Measurements from ENCODE around the gene WSB1.
"Not testable (repeated sequence)": the region's sequence is repeated elsewhere in the genome, so short reads cannot be mapped to it uniquely, and the experiment has no call there.

WSB1 gene

GRCh38 chr17:27293898-27294688 is at the start of gene WSB1:
Gene WSB1 (plus strand): TSS chr17:27294114. CDS start chr17:27294396, 282 bp downstream.
- peak within 1 kb of the TSS; percentile 97 for H3K4me3 ChIP-seq (ENCODE audit: low read depth, low read length)

- no peak overlapping the region for H3K4me3 ChIP-seq (ENCODE audit: low read depth, low read length)
Observed at GRCh38 chr17:27244491-27245223, 49.3 kb upstream of the WSB1 start.

DNA sequence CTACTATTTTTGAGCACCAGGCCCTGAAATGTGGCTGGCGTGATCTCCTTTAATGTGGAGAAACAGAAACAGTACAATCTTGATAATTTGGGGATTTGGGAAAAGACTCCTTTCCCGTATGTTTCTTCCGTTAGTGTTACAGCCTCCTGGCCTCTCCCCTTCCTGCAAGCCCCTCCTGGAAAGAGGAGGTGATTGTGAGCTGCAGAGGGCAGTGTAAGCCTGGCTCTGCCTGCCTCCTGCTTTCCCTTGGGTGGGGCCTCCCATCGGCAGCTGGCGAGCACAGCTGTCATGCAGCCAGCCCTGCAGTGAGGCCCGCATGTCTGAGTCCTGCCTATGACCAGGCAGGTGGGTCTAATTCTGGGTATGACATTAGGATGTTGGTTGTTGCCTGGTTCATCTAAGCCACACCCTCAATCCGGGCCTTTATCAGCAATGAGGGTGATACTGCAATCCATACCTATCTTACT is 48.7 kb upstream of the WSB1 start:
- no peak overlapping the region for H3K4me3 ChIP-seq (ENCODE audit: low read depth, low read length)

DNA sequence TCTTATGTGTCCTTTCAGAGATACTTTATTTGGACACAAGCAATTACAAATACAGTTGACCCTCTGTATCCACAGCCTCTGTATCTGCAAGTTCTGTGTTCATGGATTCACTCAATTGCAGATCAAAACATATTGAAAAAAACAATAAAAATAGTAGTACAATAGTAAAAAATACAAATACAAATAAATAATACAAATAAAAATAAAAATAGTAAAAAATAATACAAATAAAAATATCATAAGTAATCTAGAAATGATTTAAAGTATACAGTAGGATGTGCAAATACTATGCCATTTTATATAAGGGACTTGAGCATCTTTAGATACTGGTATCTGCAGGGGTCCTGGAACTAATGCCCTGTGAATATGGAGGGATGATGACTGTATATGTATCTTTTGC is 47.4 kb upstream of the WSB1 start:
- no peak overlapping the region for H3K4me3 ChIP-seq (ENCODE audit: low read depth, low read length)

GRCh38 chr17:27247071-27247957 is 46.6 kb upstream of the WSB1 start:
- no peak overlapping the region for H3K4me3 ChIP-seq (ENCODE audit: low read depth, low read length)

DNA sequence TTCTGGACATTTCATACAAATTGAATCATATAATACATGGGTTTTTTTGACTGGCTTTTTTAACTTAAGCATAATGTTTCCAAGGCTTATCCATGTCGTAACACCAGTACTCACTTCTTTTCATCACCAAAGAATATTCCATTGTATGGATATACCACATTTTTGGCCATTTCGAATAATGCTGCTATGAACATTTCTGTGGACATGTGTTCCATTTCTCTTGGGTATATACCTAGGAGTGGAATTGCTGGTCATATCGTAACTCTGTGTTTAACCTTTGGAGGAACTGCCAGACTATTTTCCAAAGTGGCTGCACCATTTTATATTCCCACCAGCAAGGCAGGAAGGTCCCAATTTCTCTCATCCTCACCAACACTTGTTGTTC is 46.0 kb upstream of the WSB1 start:
- no peak overlapping the region for H3K4me3 ChIP-seq (ENCODE audit: low read depth, low read length)

DNA sequence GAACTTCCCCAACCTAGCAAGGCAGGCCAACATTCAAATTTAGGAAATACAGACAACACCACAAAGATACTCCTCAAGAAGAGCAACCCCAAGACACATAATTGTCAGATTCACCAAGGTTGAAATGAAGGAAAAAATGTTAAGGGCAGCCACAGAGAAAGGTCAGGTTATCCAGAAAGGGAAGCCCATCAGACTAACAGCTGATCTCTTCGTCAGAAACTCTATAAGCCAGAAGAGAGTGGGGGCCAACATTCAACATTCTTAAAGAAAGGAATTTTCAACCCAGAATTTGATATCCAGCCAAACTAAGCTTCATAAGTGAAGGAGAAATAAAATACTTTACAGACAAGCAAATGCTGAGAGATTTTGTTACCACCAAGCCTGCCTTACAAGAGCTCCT is 43.1 kb upstream of the WSB1 start:
- H3K4me3 ChIP-seq (ENCODE audit: low read depth, low read length), result not testable (repeated sequence)

DNA sequence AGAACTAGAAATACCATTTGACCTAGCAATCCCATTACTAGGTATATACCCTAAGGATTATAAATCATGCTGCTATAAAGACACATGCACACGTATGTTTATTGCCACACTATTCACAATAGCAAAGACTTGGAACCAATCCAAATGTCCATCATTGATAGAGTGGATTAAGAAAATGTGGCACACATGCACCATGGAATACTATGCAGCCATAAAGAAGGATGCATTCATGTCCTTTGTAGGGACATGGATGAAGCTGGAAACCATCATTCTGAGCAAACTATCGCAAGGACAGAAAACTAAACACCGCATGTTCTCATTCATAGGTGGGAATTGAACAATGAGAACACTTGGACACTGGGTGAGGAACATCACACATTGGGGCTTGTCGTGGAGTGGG is 39.1 kb upstream of the WSB1 start:
- not testable (repeated sequence) for H3K4me3 ChIP-seq (ENCODE audit: low read depth, low read length)

DNA sequence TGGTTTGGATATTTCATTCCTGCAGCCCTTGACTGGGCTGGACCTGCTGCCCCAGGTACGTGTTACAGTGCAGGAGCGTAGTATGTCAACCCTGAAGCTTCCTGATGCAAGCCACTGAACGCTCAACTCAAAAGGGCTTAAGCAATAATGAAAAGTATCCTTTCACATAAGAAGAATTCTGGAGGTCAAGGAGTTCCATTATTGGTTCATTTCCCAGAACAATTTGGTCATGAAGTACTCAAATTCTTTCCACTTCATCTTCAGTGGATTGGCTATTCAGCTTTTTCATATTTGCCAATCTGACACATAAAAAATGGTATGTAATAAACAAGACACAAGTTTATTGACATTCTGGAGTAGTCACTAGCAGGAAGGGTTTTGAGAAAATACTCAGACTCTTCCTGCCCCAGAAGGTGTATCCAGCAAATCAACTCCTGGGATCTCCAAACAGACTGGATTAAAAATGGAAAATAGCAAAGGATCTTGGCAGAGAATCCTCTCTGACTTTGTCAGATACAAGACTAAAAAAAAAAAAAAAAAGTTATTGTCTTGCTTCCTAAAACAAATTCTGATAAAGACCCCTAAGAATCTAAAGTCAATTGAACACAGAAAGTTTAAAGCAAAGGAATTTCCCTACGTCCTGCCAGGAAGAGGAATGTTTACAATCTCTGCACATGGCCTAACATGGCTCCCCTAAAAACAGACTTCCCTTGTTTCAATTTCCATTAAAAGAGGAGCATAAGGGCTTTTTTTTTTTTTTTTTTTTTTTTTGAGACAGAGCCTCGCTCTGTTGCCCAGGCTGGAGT is 37.5 kb upstream of the WSB1 start:
- no peak overlapping the region for H3K4me3 ChIP-seq (ENCODE audit: low read depth, low read length)

DNA sequence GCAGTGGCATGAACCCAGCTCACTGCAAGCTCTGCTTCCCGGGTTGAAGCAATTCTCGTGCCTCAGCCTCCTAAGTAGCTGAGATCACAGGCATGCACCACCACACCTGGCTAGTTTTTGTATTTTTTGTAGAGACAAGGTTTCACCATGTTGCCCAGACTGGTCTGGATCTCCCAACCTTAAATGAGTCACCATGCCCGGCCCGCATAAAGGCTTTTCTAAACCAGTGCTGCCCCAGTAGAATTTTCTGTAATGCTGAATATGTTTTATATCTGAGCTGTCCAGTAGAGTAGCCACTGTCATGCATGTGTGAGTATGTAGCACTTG is 36.9 kb upstream of the WSB1 start:
- no peak overlapping the region for H3K4me3 ChIP-seq (ENCODE audit: low read depth, low read length)

DNA sequence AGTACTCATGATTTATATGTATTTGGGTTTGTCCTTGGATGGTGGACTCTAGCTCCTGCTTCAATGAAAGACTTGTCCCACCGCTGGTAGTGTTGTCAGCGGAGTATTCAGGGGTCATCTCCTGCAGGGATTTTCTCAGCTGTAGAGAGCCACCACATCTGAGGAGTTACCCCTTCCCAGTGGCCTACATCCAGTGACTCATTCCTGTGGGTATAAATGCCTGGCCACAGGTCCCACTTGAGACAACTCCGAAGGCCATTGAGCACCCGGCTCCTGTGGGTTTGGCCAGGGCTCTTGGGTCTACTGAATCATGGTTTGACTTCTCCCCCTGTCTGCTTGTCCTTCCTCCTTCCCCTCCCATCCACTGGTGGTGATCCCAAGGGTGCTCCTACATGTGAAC is 34.6 kb upstream of the WSB1 start:
- no peak overlapping the region for H3K4me3 ChIP-seq (ENCODE audit: low read depth, low read length)

DNA sequence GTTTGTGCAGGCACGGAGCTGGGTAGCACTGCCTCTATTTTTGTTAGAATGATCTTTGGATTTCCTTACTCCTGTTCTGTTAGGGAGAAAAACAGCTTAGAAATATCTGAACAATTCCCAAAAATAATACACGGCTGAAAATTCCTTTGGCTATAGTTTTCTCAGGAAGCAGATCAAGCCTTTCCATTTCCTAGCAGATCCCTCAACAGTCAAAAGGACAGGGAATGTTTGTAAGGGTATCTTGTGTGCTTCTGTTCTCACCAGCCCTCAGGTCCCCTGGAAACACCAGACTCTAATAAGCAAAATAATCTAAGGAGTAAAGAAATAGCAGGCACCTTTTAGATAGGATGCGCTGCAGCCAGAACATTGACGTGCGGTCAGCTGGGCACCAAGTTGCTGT is 30.5 kb upstream of the WSB1 start:
- no peak overlapping the region for H3K4me3 ChIP-seq (ENCODE audit: low read depth, low read length)

- no peak overlapping the region for H3K4me3 ChIP-seq (ENCODE audit: low read depth, low read length)
Observed at GRCh38 chr17:27264068-27264812, 29.7 kb upstream of the WSB1 start.

DNA sequence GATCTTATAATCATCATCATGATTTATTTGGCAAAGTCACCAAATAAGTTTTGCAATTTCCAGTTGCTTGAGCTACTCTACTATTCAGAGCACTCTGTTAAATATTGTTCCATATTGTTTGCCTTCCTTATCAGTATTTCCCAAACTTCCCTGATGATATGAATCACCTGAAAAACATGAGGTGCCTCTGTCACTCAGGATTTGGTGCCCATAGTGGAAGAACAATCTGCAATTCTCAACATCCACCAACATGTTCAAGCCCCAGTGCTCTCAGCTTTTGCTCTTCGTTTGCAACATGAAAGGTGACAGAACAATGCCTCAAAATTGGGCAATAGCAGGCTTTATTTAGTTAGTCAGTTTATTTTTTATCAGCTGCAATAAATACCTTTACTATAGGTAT is 28.6 kb upstream of the WSB1 start:
- H3K4me3 ChIP-seq (ENCODE audit: low read depth, low read length), result no peak overlapping the region

DNA sequence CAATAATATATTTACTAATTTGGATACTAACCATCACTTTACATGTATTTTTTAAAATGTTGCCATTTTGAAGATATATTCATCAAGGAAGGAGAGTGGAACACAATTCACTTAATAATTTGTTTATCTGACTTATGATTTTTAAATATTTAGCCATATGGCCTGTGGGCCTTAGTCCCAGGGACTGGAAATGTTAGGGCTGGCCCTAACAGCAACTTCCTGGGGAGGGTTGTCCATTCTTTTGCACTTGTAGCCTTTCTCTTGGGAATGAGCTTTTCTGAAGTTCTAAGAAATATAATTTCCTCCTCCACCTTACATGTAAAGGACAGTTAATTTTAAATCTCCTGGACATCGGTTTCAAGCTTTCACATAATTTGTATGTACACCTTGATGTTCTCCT is 27.7 kb upstream of the WSB1 start:
- no peak overlapping the region for H3K4me3 ChIP-seq (ENCODE audit: low read depth, low read length)

DNA sequence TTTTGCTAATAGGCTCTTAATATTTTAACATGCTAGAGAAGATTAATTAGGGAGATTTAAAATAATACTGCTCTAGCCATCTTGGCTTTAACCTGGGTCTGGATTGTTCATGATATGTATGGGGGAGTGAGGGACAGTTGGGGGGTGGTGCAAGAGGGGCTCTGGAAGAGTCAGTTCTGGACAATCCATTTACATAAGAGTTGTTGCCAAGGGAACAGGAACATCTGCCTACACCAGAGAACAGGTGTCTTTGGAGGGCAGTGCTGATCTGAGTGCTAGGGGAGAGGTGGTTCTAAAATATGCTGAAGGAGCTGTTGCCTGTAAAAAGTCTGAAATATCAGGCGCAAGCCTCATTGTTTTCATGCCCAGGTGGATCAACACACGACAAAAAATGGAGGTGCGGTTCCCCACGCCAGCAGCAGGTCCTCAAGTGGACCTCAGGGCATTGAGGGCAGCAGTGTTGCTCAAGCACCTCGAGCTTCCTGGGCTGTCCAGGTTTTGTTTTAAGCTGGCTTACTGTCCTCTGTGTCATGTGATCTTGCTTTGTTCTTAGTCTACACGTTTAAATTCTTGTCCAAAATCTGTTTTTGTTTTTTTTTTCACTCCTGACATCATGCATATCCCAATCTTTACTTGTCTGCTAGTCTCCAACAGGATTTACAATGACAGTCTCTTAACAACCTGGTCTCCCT is 25.4 kb upstream of the WSB1 start:
- H3K4me3 ChIP-seq (ENCODE audit: low read depth, low read length), result no peak overlapping the region

DNA sequence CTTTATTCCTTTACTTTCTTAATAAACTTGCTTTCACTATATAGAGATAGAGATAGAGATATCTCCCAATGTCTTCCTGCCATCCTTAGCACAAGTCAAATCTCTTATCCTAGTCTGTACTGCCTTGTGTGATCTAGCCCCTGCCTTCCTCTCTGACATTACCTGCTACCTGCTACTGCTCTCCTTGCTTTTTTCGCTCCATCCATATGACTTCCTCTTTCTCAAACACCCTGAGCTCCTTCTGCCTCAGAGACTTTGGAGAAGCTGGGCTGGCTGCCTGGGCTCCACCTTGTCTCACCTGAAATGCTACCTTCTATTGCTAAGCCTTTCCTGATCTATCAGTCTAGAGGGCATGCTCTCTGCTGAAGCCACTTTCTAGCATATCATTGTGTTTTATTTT is 24.7 kb upstream of the WSB1 start:
- H3K4me3 ChIP-seq (ENCODE audit: low read depth, low read length), result no peak overlapping the region

DNA sequence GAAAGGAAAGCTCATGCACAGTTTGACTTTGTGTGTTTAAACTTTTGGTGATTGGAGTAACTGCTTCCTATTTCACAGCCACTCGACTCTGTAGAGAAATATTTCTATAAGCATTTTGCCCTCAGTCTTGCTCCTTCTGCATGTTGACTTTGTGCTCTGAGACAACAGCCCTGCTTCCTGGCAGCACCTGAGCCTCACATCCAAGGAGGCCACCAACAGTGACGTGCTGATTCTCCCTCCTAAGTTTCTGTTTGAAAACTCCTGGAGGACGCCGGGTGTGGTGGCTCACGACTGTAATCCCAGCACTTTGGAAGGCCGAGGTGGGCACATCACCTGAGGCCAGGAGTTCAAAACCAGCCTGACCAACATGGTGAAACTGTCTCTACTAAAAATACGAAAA is 23.9 kb upstream of the WSB1 start:
- no peak overlapping the region for H3K4me3 ChIP-seq (ENCODE audit: low read depth, low read length)

DNA sequence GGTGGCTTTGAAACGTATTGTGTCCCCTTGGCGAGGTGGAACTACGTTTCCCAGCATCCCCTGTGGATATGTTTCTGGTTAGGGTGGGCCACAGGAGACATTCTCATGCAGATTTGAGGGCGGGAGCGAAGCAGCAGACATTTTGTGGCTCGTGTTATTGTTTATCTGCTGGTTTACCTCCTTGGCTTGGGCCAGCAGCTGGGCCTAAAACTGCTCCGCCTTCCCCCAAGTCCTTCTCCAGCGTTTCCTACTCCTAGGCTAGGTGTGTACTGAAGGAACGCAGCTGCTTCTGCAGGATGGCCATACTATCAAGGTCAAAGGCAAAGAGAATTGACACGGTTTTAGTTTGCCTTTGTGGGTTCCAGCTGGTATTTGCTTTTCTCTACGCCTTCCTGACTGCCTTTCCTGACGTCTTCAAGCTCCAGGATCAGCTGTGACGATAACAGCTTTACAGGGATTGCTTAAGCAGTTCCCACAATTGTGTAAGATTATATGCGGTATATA is 17.2 kb upstream of the WSB1 start:
- H3K4me3 ChIP-seq (ENCODE audit: low read depth, low read length), result no peak overlapping the region

Data from iPS-11a (cell line).